K562 (cell line): ENCODE results near the gene C7orf57. TPM values are rescaled to one million over a fixed set of nuclear protein-coding genes. Genes with fewer than 3 reads are reported as not detected.
A peak's percentile ranks its signal among the peaks of the same experiment; 100 is the strongest.

Experiments used
- E2F6 ChIP-seq, 2 experiments: IDR thresholded peaks; 2 replicates each; pipeline ENCODE4 v1.6.1; 2011; ENCODE audit warnings: borderline replicate concordance in 1 of 2, control low read depth in 1 of 2, low read depth in 1 of 2, low read length in 1 of 2, mild to moderate bottlenecking in 1 of 2, mixed read lengths in 1 of 2, moderate library complexity in 1 of 2; ENCODE audit not compliant: insufficient read depth in 1 of 2, insufficient read length in 1 of 2, poor library complexity in 1 of 2, severe bottlenecking in 1 of 2; ENCODE audit errors: extremely low read depth in 1 of 2
- MYNN ChIP-seq, 2 experiments: sonication (generic); formaldehyde crosslinking in 1 of 2; IDR thresholded peaks; 2 replicates each; pipeline versions ENCODE4 v1.5.0 to v1.6.1; 2016 to 2020; ENCODE audit warnings: antibody characterized with exemption in 1 of 2, missing genetic modification reagents in 1 of 2
- POLR2G ChIP-seq: fragments of 200-400 bp; formaldehyde crosslinking; IDR thresholded peaks from 2 replicates; pipeline ENCODE4 v1.6.1; 2017; ENCODE audit warnings: low read depth, mild to moderate bottlenecking, antibody characterized with exemption, low read length, moderate library complexity
- SMAD1 ChIP-seq: fragments of 150-350 bp; IDR thresholded peaks from 2 replicates; pipeline ENCODE4 v1.6.1; 2014; ENCODE audit warnings: low read length, low read depth; ENCODE audit not compliant: partially characterized antibody
- TBP ChIP-seq: optimal IDR thresholded peaks from 2 replicates; pipeline ENCODE3; 2011; ENCODE audit warnings: low read depth, low read length, improper control_type of control experiment
- U2AF1 ChIP-seq: fragments of 200-400 bp; formaldehyde crosslinking; optimal IDR thresholded peaks from 2 replicates; pipeline ENCODE3; 2017; ENCODE audit warnings: mild to moderate bottlenecking, low read depth, low read length, moderate library complexity
- ZNF318 ChIP-seq, 2 experiments: fragments of 450-650 bp; IDR thresholded peaks; 2 replicates each; pipeline ENCODE4 v1.6.1; 2016; ENCODE audit warnings: mild to moderate bottlenecking in 2 of 2, borderline replicate concordance in 1 of 2, low read depth in 1 of 2, moderate library complexity in 1 of 2
- polyA plus RNA-seq, 8 experiments: library from polyadenylated mRNA; depleted of rRNA in 4 of 8; stranded (reverse) in 5 of 8; unstranded in 3 of 8; fragments of >200 nt; fragmentation: Nextera tagmentation in 2 of 8; fragmentation: Illumina TruSeq in 1 of 8; extraction: Ambion mirVana in 2 of 8; extraction: Trizol in 1 of 8; gene quantifications; 2 replicates each; pipeline versions ENCODE4 v1.2.1 to v1.2.3, GENCODE V29; 2011 to 2014; ENCODE audit warnings: inconsistent platforms in 1 of 8, missing spikeins in 1 of 8
- total RNA-seq, 7 experiments: library from RNA; depleted of rRNA in 6 of 7; stranded (reverse); fragments of >200 nt in 6 of 7; fragmentation: Illumina TruSeq in 2 of 7; extraction: Trizol in 2 of 7; gene quantifications; 2 replicates each; pipeline versions ENCODE4 v1.2.1 to v1.2.3, GENCODE V29; 2011 to 2021; ENCODE audit warnings: low replicate concordance in 1 of 7
- TF ChIP-seq, protein P1 (sequence below): sonication (generic); formaldehyde crosslinking; IDR thresholded peaks from 2 replicates; pipeline ENCODE4 v1.8.0; 2022; ENCODE audit warnings: missing genetic modification reagents, mild to moderate bottlenecking, moderate library complexity, borderline replicate concordance
- TF ChIP-seq, protein P2 (sequence below), 3 experiments: fragments of 200-800 bp in 1 of 3; fragments of 250-450 bp in 1 of 3; fragments of 450-650 bp in 1 of 3; sonication (Bioruptor Pico) in 1 of 3; sonication (Bioruptor generic) in 1 of 3; formaldehyde crosslinking in 1 of 3; IDR thresholded peaks; 2 replicates each; pipeline versions ENCODE4 v1.6.1 to v1.8.0; 2016 to 2022; ENCODE audit warnings: mild to moderate bottlenecking in 2 of 3, missing genetic modification characterization in 2 of 3, missing compliant biosample characterization in 1 of 3, moderate library complexity in 1 of 3

C7orf57 gene
- total and polyA plus RNA-seq, 9 of the 15 experiments (the other 6 are each of a cell fraction or from before 2014, with no cell fraction given), result not detected

- TF ChIP-seq TBP (peak; percentile 28), E2F6 (IDR thresholded peaks at IDR 0.05; ENCODE audit: borderline replicate concordance in 1 of 2, extremely low read depth in 1 of 2, insufficient read depth in 1 of 2, insufficient read length in 1 of 2, low read depth in 1 of 2, low read length in 1 of 2, poor library complexity in 1 of 2, severe bottlenecking in 1 of 2) (peak in 1 of 2 experiments; percentile 35), SMAD1 (no peak), ZNF318 (IDR thresholded peaks at IDR 0.05; ENCODE audit: borderline replicate concordance in 1 of 2, low read depth in 1 of 2) (no peak), POLR2G (peak; percentile 74), U2AF1 (no peak), MYNN (IDR thresholded peaks at IDR 0.05) (no peak), MYNN (CRISPR knock-in tag; IDR thresholded peaks at IDR 0.05) (no peak)
- TF ChIP-seq, protein P1, sequence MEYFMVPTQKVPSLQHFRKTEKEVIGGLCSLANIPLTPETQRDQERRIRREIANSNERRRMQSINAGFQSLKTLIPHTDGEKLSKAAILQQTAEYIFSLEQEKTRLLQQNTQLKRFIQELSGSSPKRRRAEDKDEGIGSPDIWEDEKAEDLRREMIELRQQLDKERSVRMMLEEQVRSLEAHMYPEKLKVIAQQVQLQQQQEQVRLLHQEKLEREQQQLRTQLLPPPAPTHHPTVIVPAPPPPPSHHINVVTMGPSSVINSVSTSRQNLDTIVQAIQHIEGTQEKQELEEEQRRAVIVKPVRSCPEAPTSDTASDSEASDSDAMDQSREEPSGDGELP (CRISPR knock-in tag), result peak; percentile 77
- TF ChIP-seq, protein P2, sequence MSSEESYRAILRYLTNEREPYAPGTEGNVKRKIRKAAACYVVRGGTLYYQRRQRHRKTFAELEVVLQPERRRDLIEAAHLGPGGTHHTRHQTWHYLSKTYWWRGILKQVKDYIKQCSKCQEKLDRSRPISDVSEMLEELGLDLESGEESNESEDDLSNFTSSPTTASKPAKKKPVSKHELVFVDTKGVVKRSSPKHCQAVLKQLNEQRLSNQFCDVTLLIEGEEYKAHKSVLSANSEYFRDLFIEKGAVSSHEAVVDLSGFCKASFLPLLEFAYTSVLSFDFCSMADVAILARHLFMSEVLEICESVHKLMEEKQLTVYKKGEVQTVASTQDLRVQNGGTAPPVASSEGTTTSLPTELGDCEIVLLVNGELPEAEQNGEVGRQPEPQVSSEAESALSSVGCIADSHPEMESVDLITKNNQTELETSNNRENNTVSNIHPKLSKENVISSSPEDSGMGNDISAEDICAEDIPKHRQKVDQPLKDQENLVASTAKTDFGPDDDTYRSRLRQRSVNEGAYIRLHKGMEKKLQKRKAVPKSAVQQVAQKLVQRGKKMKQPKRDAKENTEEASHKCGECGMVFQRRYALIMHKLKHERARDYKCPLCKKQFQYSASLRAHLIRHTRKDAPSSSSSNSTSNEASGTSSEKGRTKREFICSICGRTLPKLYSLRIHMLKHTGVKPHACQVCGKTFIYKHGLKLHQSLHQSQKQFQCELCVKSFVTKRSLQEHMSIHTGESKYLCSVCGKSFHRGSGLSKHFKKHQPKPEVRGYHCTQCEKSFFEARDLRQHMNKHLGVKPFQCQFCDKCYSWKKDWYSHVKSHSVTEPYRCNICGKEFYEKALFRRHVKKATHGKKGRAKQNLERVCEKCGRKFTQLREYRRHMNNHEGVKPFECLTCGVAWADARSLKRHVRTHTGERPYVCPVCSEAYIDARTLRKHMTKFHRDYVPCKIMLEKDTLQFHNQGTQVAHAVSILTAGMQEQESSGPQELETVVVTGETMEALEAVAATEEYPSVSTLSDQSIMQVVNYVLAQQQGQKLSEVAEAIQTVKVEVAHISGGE (CRISPR knock-in tag; IDR thresholded peaks at IDR 0.05), result 0 out of 6 replicates have a peak, but pooled peaks of 1 of the 3 experiments have one; percentile 26
Measured at GRCh38 chr7:48089046-48090003, 54.0 kb downstream of the C7orf57 start, which contains the start of gene UPP1 (continued).
